GM04503 (cell line): ENCODE results near the gene SORL1.
A peak's percentile ranks its signal among the peaks of the same experiment; 100 is the strongest.

Experiments
- DNase-seq: peaks from one replicate; pipeline ENCODE4 v3.0.0-alpha.2; 2012; ENCODE audit warnings: low read depth

SORL1 gene

DNA sequence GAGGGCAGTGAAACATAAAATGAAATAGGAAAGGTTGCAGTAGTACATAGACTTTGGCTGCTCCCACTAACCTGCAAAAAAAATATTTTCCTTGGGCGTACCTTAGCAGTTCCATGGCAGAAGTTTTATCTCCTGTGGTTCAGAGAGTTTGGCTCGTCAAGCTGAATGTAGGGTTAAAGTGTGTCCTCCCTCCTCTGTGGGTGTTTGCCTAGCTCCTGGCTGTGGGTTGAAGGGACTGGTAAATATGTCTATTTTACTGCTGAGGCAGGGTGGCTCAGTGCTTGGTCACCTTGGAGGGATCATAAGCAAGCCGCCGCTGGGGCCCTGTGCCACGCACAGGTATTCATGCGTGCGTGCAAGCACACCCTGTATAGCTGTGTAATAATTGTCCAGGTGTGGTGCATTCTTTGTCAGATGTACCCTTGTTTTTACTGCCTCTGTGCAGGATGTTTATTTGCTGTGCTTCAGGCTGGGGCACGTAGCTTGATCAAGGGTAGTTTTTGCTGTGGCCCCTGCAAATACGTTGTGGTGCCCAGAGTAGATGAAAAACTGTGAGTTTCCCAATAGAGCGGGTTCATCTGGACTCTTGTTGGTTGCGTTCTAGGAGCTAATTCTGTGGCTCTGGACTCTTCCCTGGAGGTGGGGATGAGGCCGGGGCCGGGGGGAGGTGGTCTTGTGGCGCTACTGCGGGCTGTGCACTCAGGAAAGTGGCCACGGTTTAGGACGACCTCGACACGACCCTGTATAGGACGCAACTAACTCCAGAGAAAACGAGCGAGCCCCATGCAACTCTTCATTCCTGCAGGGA is 732 bp upstream of the SORL1 start:
- DNase-seq = no peak

DNA sequence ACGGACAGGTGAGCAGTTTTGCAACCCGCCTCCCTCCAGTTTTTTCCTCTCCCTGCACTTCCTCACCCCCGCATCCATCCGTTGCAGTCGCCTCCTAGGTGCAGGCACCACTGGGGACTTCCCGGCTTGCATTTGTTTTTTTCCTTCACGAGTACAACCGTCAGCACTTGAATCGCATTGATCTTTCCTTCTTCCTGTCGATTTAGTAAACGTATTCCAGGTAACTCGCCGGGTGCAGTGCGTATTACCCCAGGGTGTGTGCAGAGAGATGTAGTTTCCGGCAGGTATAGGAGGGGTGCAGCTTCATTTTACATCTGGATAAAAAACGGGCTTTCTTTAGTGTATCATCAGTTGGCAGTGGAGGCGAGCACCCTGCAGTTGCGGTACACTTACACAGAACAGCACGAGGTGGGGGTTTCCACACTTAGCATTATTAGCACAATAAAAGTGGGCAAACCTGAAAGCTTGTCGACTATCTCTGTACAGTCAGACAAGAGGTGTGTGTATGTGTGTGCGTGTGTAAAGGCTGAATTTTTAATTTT is 566 bp downstream of the SORL1 start, which contains the start of gene SORL1-AS1:
TSS of gene SORL1-AS1 (minus strand) at position 359 of the 542 bp plus-strand sequence.
- DNase-seq = no peak

- no peak for DNase-seq
These were observed 1.6 kb downstream of the SORL1 start for GRCh38 chr11:121453589-121454299.

DNA sequence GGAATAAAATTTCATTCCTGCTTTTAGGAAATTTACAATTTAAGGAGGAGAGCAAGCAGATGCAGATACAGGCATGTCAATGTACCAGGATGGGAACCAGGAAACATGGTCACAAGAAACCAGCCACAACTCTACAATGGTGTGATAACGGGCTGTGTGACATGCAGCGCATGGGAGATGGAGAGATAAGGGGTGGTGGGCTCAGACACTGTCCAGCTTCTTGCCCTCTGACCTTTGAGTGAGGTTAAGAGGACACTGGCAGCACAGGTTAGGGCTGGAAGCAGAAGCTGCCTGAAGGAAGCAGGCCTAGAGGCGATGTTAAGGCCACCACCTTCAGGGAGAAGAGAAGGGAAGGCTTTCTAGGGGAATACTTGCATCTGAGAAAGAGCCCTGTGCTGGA is 3.0 kb downstream of the SORL1 start:
- no peak for DNase-seq

- no peak for DNase-seq
These were observed 4.0 kb downstream of the SORL1 start for GRCh38 chr11:121456151-121456550.

- DNase-seq = no peak
These were observed 4.8 kb downstream of the SORL1 start for GRCh38 chr11:121456816-121457431.

GRCh38 chr11:121458551-121458950 is 6.4 kb downstream of the SORL1 start:
- no peak for DNase-seq

DNA sequence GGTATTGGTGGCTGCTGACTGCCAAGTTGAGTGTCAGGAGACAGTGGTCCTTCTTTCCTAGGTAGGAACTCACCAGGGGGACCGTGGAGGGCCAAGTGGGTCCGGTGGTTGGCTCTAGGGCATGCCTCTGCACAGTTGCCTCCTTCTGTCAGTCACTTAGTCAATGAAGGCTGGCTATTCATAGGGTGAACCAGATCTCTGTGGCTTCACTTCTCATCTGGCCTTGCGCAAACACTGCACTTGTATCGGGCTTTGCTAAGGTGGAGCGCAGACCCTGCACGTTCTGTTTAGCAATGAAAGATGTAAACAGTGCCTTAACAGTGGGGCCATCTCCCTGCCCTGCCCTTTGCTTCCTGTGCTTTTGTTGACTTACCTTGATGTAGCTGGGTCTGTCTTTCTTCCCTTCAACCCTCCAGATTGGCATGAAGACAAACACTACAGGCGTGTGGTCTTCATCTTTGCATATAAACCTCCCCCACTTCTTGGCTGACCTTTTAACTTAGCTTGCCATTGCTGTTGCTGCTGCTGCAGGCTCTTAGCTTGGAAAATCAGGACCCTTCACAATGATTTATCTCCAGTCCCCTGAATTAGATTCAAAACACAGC is 7.4 kb downstream of the SORL1 start:
- no peak for DNase-seq

GRCh38 chr11:121460941-121461514 is 8.9 kb downstream of the SORL1 start:
- DNase-seq = no peak

GRCh38 chr11:121461843-121462242 is 9.7 kb downstream of the SORL1 start:
- no peak for DNase-seq

- no peak for DNase-seq
These were observed 11.7 kb downstream of the SORL1 start for GRCh38 chr11:121463689-121464335.

GRCh38 chr11:121464352-121464946 is 12.3 kb downstream of the SORL1 start:
- DNase-seq = peak; percentile 69

DNA sequence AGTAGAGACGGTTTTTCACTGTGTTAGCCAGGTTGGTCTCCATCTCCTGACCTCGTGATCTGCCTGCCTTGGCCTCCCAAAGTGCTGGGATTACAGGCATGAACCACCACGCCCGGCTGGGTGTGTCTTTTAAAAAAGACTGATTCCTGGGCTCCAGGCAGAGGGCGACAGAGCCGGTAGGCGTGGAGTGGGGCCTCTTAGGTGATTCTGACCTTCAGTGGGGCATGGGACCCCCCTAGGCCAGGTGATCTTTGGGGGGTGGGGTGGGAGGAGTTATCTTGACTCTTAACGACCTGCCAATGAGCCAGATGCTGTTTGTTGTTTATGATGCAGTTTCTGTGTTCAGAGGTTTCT is 13.6 kb downstream of the SORL1 start:
- no peak for DNase-seq

- DNase-seq = peak; percentile 68
These were observed 14.1 kb downstream of the SORL1 start for GRCh38 chr11:121466063-121466794.

- no peak for DNase-seq
These were observed 15.4 kb downstream of the SORL1 start for GRCh38 chr11:121467471-121467870.

DNA sequence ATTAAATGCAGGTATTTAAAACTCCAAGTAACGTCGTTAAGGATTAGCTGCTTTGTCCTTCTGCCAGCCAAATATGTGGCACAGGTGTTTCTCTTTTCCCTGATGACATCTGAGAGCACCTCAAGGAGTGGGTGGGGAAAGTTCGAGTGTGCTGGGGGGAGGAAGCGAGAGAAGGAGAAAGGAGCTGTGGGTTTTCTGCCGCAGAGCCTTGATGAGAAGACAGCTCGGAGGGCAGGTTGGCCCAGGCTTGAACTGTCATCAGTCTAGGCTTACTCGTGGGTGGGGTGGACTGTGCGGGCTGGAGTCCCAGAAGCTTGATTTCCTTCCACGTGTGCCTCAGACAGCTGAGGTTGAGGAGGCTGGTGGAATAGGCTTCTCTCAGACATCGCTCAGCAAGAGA is 15.9 kb downstream of the SORL1 start:
- DNase-seq = no peak

DNA sequence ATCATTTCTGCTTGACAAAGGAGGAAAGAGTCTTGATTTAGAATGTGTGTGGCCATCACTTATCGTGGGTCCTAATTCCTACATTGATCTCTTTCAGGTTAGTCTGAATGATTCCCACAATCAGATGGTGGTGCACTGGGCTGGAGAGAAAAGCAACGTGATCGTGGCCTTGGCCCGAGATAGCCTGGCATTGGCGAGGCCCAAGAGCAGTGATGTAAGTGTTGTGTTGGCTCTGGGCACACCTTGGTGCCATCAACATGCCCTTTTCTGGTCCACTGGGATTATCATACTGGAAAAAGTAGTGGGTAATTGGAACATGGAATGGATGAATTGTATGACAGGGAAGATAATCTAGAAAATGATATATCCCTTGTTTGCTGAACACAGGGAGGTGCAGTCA is 17.8 kb downstream of the SORL1 start:
- no peak for DNase-seq

DNA sequence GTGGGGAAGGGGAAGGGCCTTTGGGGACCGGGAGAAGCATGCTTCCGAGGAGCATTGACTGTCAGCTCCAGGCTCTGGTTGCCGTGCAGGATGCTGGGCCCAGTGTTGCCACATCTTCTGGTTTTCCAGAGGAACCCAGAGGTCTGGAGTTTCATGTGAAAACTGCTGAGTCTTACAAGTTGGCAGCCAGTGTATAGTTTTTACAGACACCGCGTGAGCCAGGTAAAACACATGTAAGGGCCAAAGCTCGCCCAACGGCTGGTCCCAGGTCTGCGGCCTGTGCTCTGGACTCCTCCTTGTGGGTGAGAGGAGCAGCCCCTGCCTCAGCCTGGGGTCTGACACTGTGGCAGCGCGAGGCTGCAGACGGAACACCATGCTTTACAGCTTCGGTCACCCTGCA is 19.1 kb downstream of the SORL1 start:
- DNase-seq = no peak

DNA sequence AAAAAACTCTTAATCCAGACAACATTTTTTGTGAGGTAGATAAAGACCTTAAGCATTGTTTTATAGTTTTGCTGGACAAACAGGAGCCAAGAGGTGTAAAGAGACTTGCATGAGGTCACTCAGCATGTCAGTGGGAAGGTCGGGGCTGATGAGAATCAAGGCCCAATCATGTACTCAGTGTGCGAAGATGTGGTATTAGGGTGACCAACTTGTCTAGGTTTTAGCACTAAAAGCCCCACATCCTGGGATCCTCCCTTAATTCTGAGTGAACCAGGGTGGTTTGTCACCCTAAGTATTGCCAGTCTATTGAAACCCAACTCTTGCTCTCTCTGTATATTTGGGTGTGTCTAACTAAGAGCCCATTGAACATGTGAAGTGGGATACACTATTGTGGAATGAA is 20.2 kb downstream of the SORL1 start:
- no peak for DNase-seq

DNA sequence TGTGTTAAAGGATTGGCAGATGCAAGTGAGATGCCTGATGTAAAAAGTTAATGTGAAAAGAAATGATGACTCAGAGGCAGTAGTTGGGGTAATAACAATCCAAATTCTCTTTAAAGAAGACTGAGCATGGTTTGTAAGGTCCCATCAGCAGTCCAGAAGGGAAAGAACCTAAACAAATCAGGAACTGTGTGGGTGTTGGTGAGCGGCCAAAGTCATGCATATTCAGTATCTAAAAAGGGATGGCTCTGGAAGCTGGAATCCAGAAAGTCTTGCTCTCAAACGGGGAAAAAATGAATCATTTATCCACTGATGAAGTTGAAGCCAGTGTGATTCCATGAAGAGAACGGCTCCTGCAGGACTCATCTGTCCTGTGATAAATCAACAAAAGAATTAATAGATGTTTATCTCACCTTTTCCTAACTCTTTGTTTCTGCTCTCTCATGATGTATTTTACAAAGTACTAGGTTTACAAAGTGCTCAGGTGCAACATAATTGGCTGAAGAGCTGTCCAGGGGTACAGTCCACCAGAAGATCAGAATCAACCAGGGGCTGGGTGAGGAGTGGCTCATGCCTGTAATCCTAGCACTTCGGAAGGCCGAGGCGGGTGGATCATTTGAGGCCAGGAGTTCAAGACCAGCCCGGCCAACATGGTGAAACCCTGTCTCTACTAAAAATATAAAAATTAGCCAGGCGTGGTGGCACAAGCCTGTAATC is 21.1 kb downstream of the SORL1 start:
- DNase-seq = no peak
